K562 (cell line): ENCODE results near the gene IL15RA. TPM values are rescaled to one million over a fixed set of nuclear protein-coding genes. Genes with fewer than 3 reads are reported as not detected.

ENCODE experiments used
- ARID2 ChIP-seq: fragments of 450-650 bp; IDR thresholded peaks from 2 replicates; pipeline ENCODE4 v1.6.1; 2017; ENCODE audit warnings: antibody characterized with exemption, mild to moderate bottlenecking
- BRCA1 ChIP-seq, 2 experiments: fragments of 450-650 bp in 1 of 2; sonication (generic) in 1 of 2; formaldehyde crosslinking in 1 of 2; IDR thresholded peaks; 2 replicates each; pipeline versions ENCODE4 v1.5.0 to v1.6.1; 2017 to 2020; ENCODE audit warnings: mild to moderate bottlenecking in 1 of 2, missing genetic modification reagents in 1 of 2
- CBX1 ChIP-seq: sonication (generic); IDR thresholded peaks from 2 replicates; pipeline ENCODE4 v1.6.1; 2016; ENCODE audit warnings: antibody characterized with exemption, low read depth, mild to moderate bottlenecking
- EWSR1 ChIP-seq: fragments of 450-650 bp; IDR thresholded peaks from 2 replicates; pipeline ENCODE4 v1.6.1; 2018; ENCODE audit warnings: borderline replicate concordance, mild to moderate bottlenecking, low read depth, moderate library complexity; ENCODE audit not compliant: partially characterized antibody
- MAFK ChIP-seq: IDR thresholded peaks from 2 replicates; pipeline ENCODE4 v1.6.1; 2011; ENCODE audit warnings: low read length, improper control_type of control experiment
- MBD2 ChIP-seq: sonication (generic); IDR thresholded peaks from 2 replicates; pipeline ENCODE4 v1.6.1; 2016; ENCODE audit warnings: low read depth, borderline replicate concordance
- MED1 ChIP-seq: sonication (generic); formaldehyde crosslinking; IDR thresholded peaks from 2 replicates; pipeline ENCODE4 v1.8.1; 2023; ENCODE audit warnings: missing genetic modification reagents, borderline replicate concordance
- SP1 ChIP-seq: sonication (generic); formaldehyde crosslinking; IDR thresholded peaks from 2 replicates; pipeline ENCODE4 v1.8.1; 2022; ENCODE audit warnings: mild to moderate bottlenecking, missing genetic modification reagents
- TGIF2 ChIP-seq: sonication (generic); formaldehyde crosslinking; IDR thresholded peaks from 2 replicates; pipeline ENCODE4 v1.8.1; 2022; ENCODE audit warnings: mild to moderate bottlenecking, missing genetic modification reagents, moderate library complexity
- TRIM28 ChIP-seq: fragments of 450-650 bp; IDR thresholded peaks from 2 replicates; pipeline ENCODE4 v1.6.1; 2017
- ZC3H4 ChIP-seq: sonication (generic); formaldehyde crosslinking; IDR thresholded peaks from 2 replicates; pipeline ENCODE4 v1.9.0; 2021; ENCODE audit warnings: missing genetic modification reagents, borderline replicate concordance
- ZKSCAN8 ChIP-seq: fragments of 200-800 bp; sonication (Bioruptor generic); IDR thresholded peaks from 2 replicates; pipeline ENCODE4 v1.6.1; 2016; ENCODE audit warnings: missing genetic modification characterization, missing compliant biosample characterization
- polyA plus RNA-seq, 8 experiments: library from polyadenylated mRNA; depleted of rRNA in 4 of 8; stranded (reverse) in 5 of 8; unstranded in 3 of 8; fragments of >200 nt; fragmentation: Nextera tagmentation in 2 of 8; fragmentation: Illumina TruSeq in 1 of 8; extraction: Ambion mirVana in 2 of 8; extraction: Trizol in 1 of 8; gene quantifications; 2 replicates each; pipeline versions ENCODE4 v1.2.1 to v1.2.3, GENCODE V29; 2011 to 2014; ENCODE audit warnings: inconsistent platforms in 1 of 8, missing spikeins in 1 of 8
- total RNA-seq, 7 experiments: library from RNA; depleted of rRNA in 6 of 7; stranded (reverse); fragments of >200 nt in 6 of 7; fragmentation: Illumina TruSeq in 2 of 7; extraction: Trizol in 2 of 7; gene quantifications; 2 replicates each; pipeline versions ENCODE4 v1.2.1 to v1.2.3, GENCODE V29; 2011 to 2021; ENCODE audit warnings: low replicate concordance in 1 of 7
- TF ChIP-seq, protein P1 (sequence below), 2 experiments: fragments of 450-650 bp; conservative IDR thresholded peaks; 2 replicates each; pipeline ENCODE4 v1.6.1; 2017; ENCODE audit warnings: mild to moderate bottlenecking in 2 of 2, moderate library complexity in 2 of 2
- TF ChIP-seq, protein P2 (sequence below): fragments of 450-650 bp; formaldehyde crosslinking; IDR thresholded peaks from 2 replicates; pipeline ENCODE4 v1.4.0; 2020; ENCODE audit warnings: mild to moderate bottlenecking, moderate library complexity
- TF ChIP-seq, protein P3 (sequence below): fragments of 450-650 bp; IDR thresholded peaks from 2 replicates; pipeline ENCODE4 v1.6.1; 2016; ENCODE audit warnings: mild to moderate bottlenecking
- TF ChIP-seq, protein P4 (sequence below): fragments of 250-450 bp; sonication (Bioruptor Pico); IDR thresholded peaks from 2 replicates; pipeline ENCODE4 v1.9.0; 2021; ENCODE audit warnings: mild to moderate bottlenecking, inconsistent platforms
- TF ChIP-seq, protein P5 (sequence below): sonication (generic); formaldehyde crosslinking; IDR thresholded peaks from 2 replicates; pipeline ENCODE4 v1.8.1; 2022; ENCODE audit warnings: missing genetic modification reagents
- TF ChIP-seq, protein P6 (sequence below): sonication (generic); IDR thresholded peaks from 2 replicates; pipeline ENCODE4 v1.6.1; 2016

IL15RA gene
- total and polyA plus RNA-seq, 9 of the 15 experiments (the other 6 are each of a cell fraction or from before 2014, with no cell fraction given): 1.2 to 11.7 (median 8.0) TPM

DNA sequence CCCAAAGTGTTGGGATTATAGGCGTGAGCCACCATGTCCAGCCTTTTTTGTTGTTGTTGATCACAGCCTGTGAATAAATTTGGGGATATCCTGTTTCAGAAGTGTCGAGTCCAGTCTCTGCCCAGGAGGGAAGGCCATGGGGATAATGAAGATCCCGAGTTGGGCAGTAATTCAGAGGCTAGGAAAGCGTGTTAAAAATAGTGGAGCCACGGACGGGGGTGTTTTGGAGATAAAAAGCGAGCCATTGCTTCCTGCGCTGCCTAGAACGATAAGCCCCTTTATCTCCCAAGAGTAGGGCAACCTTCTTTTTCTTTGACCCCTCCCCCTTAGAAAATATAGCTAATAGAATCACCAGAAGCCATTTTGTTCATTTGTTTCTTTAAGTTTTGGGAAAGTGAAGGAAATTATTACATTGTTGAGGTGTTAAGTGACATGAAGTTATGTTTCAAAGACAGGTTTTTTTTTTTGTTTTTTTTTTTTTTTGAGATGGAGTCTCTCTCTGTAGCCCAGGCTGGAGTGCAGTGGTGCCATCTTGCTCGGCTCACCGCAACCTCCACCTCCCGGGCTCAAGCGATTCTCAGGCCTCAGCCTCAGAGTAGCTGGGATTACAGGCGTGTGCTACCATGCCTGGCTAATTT lies 43.3 kb downstream of the IL15RA start (continued):
- TF ChIP-seq, protein P1, sequence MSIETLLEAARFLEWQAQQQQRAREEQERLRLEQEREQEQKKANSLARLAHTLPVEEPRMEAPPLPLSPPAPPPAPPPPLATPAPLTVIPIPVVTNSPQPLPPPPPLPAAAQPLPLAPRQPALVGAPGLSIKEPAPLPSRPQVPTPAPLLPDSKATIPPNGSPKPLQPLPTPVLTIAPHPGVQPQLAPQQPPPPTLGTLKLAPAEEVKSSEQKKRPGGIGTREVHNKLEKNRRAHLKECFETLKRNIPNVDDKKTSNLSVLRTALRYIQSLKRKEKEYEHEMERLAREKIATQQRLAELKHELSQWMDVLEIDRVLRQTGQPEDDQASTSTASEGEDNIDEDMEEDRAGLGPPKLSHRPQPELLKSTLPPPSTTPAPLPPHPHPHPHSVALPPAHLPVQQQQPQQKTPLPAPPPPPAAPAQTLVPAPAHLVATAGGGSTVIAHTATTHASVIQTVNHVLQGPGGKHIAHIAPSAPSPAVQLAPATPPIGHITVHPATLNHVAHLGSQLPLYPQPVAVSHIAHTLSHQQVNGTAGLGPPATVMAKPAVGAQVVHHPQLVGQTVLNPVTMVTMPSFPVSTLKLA (conservative IDR thresholded peaks at IDR 0.05): peak; percentile 37 to 50; a peak in 2 of 4 replicates
- TF ChIP-seq ZKSCAN8 (CRISPR knock-in tag) (peak; percentile 60; the same call in 1 of the 2 replicates), CBX1 (no peak), BRCA1 (IDR thresholded peaks at IDR 0.05) (no peak), BRCA1 (CRISPR knock-in tag; IDR thresholded peaks at IDR 0.05) (no peak), TRIM28 (no peak; the same call in 1 of the 2 replicates), EWSR1 (no peak), SP1 (CRISPR knock-in tag) (no peak), TGIF2 (no peak), ARID2 (no peak), MAFK (no peak), MED1 (CRISPR knock-in tag) (no peak), MBD2 (peak; percentile 70; the same call in 1 of the 2 replicates), ZC3H4 (CRISPR knock-in tag) (no peak)
- TF ChIP-seq, protein P2, sequence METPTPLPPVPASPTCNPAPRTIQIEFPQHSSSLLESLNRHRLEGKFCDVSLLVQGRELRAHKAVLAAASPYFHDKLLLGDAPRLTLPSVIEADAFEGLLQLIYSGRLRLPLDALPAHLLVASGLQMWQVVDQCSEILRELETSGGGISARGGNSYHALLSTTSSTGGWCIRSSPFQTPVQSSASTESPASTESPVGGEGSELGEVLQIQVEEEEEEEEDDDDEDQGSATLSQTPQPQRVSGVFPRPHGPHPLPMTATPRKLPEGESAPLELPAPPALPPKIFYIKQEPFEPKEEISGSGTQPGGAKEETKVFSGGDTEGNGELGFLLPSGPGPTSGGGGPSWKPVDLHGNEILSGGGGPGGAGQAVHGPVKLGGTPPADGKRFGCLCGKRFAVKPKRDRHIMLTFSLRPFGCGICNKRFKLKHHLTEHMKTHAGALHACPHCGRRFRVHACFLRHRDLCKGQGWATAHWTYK (CRISPR knock-in tag): peak; percentile 56; the same call in 1 of the 2 replicates
- TF ChIP-seq, protein P3, sequence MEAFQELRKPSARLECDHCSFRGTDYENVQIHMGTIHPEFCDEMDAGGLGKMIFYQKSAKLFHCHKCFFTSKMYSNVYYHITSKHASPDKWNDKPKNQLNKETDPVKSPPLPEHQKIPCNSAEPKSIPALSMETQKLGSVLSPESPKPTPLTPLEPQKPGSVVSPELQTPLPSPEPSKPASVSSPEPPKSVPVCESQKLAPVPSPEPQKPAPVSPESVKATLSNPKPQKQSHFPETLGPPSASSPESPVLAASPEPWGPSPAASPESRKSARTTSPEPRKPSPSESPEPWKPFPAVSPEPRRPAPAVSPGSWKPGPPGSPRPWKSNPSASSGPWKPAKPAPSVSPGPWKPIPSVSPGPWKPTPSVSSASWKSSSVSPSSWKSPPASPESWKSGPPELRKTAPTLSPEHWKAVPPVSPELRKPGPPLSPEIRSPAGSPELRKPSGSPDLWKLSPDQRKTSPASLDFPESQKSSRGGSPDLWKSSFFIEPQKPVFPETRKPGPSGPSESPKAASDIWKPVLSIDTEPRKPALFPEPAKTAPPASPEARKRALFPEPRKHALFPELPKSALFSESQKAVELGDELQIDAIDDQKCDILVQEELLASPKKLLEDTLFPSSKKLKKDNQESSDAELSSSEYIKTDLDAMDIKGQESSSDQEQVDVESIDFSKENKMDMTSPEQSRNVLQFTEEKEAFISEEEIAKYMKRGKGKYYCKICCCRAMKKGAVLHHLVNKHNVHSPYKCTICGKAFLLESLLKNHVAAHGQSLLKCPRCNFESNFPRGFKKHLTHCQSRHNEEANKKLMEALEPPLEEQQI: 0 out of 2 replicates have a peak, but pooled peaks have one; percentile 9
- TF ChIP-seq, protein P4, sequence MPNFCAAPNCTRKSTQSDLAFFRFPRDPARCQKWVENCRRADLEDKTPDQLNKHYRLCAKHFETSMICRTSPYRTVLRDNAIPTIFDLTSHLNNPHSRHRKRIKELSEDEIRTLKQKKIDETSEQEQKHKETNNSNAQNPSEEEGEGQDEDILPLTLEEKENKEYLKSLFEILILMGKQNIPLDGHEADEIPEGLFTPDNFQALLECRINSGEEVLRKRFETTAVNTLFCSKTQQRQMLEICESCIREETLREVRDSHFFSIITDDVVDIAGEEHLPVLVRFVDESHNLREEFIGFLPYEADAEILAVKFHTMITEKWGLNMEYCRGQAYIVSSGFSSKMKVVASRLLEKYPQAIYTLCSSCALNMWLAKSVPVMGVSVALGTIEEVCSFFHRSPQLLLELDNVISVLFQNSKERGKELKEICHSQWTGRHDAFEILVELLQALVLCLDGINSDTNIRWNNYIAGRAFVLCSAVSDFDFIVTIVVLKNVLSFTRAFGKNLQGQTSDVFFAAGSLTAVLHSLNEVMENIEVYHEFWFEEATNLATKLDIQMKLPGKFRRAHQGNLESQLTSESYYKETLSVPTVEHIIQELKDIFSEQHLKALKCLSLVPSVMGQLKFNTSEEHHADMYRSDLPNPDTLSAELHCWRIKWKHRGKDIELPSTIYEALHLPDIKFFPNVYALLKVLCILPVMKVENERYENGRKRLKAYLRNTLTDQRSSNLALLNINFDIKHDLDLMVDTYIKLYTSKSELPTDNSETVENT (CRISPR knock-in tag): no peak
- TF ChIP-seq, protein P5, sequence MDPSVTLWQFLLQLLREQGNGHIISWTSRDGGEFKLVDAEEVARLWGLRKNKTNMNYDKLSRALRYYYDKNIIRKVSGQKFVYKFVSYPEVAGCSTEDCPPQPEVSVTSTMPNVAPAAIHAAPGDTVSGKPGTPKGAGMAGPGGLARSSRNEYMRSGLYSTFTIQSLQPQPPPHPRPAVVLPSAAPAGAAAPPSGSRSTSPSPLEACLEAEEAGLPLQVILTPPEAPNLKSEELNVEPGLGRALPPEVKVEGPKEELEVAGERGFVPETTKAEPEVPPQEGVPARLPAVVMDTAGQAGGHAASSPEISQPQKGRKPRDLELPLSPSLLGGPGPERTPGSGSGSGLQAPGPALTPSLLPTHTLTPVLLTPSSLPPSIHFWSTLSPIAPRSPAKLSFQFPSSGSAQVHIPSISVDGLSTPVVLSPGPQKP: no peak
- TF ChIP-seq, protein P6, sequence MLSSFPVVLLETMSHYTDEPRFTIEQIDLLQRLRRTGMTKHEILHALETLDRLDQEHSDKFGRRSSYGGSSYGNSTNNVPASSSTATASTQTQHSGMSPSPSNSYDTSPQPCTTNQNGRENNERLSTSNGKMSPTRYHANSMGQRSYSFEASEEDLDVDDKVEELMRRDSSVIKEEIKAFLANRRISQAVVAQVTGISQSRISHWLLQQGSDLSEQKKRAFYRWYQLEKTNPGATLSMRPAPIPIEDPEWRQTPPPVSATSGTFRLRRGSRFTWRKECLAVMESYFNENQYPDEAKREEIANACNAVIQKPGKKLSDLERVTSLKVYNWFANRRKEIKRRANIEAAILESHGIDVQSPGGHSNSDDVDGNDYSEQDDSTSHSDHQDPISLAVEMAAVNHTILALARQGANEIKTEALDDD: 0 out of 2 replicates have a peak, but pooled peaks have one; percentile 21
